Transverse colon (tissue), 4 donors: Measurements from ENCODE around the gene HSF5. TPM values are rescaled to one million over a fixed set of nuclear protein-coding genes. Genes with fewer than 3 reads are reported as not detected.

Source experiments
- DNase-seq: peaks from one replicate; pipeline ENCODE4 v3.0.0-alpha.2; 2019
- H3K27ac ChIP-seq, 4 donors: fragments of 200-600 bp; sonication (generic); 2 replicates each; pipeline ENCODE4 v1.5.1; 2016 to 2018; ENCODE audit warnings: inconsistent platforms in 4 of 4
- H3K27me3 ChIP-seq: fragments of 200-600 bp; sonication (generic); 2 replicates; pipeline ENCODE4 v1.5.1; 2017; ENCODE audit warnings: inconsistent platforms
- H3K36me3 ChIP-seq, 4 donors: fragments of 200-600 bp; sonication (generic); 2 replicates each; pipeline ENCODE4 v1.5.1; 2017 to 2019; ENCODE audit warnings: inconsistent platforms in 4 of 4
- H3K4me1 ChIP-seq, 4 donors: fragments of 200-600 bp; sonication (generic); 2 replicates each; pipeline ENCODE4 v1.5.1; 2017 to 2020; ENCODE audit warnings: inconsistent platforms in 4 of 4
- H3K4me3 ChIP-seq, 4 donors: fragments of 200-600 bp; sonication (generic); 1 replicate in 1 of 4; 2 replicates in 3 of 4; pipeline versions ENCODE4 v1.5.1 to v1.6.1; 2017 to 2019; ENCODE audit warnings: inconsistent platforms in 4 of 4
- H3K9me3 ChIP-seq, 2 donors: fragments of 200-600 bp; sonication (generic); 2 replicates each; pipeline ENCODE4 v1.5.1; 2017 to 2019; ENCODE audit warnings: inconsistent platforms in 2 of 2
- EP300 ChIP-seq: sonication (generic); formaldehyde crosslinking; IDR thresholded peaks from one replicate; pipeline ENCODE4 v1.6.1; 2017; ENCODE audit warnings: antibody characterized with exemption, low read depth
- POLR2A ChIP-seq: fragments of 450-650 bp; IDR thresholded peaks from one replicate; pipeline ENCODE4 v1.6.1; 2016; ENCODE audit warnings: antibody characterized with exemption, mild to moderate bottlenecking, moderate library complexity
- POLR2AphosphoS5 ChIP-seq, 3 donors: sonication (generic); formaldehyde crosslinking; IDR thresholded peaks; one replicate each; pipeline ENCODE4 v1.6.1; 2016; ENCODE audit warnings: antibody characterized with exemption in 3 of 3
- WGBS, 2 donors: methylation state at CpG; one replicate each; pipeline ENCODE4 v1.1.5; 2018; ENCODE audit warnings: low coverage in 1 of 2; 5-methylcytosine and 5-hydroxymethylcytosine counted together
- in situ Hi-C, 4 donors: fragments of 200-750 bp; cut with MboI; loops; one replicate each; pipeline versions ENCODE4 v1.15.0 to v1.15.1; 2017; ENCODE audit warnings: low sequenced_read_pairs in 3 of 4, low pct_ligation_motif_present in 1 of 4, low pct_unique_long_range_greater_than_20kb in 1 of 4
- intact Hi-C: fragments of 100-400 bp; cut with DNase I; formaldehyde crosslinking; loops from one replicate; pipeline ENCODE4 v1.15.1; 2023; ENCODE audit warnings: low total_unique reads
- total RNA-seq, 4 donors: library from RNA; depleted of rRNA; stranded (reverse); fragments of >200 nt; gene quantifications; one replicate each; pipeline ENCODE4 v1.1.0, GENCODE V29; 2016
- TF ChIP-seq, protein P1 (sequence below), 5 experiments: fragments of 200-600 bp in 3 of 5; fragments of 450-650 bp in 2 of 5; sonication (generic) in 3 of 5; IDR thresholded peaks; 1 replicate in 2 of 5; 2 replicates in 3 of 5; pipeline ENCODE4 v1.5.1; 2016 to 2017; ENCODE audit warnings: antibody characterized with exemption in 5 of 5, inconsistent platforms in 3 of 5, mild to moderate bottlenecking in 2 of 5, moderate library complexity in 1 of 5

HSF5 gene, protein sequence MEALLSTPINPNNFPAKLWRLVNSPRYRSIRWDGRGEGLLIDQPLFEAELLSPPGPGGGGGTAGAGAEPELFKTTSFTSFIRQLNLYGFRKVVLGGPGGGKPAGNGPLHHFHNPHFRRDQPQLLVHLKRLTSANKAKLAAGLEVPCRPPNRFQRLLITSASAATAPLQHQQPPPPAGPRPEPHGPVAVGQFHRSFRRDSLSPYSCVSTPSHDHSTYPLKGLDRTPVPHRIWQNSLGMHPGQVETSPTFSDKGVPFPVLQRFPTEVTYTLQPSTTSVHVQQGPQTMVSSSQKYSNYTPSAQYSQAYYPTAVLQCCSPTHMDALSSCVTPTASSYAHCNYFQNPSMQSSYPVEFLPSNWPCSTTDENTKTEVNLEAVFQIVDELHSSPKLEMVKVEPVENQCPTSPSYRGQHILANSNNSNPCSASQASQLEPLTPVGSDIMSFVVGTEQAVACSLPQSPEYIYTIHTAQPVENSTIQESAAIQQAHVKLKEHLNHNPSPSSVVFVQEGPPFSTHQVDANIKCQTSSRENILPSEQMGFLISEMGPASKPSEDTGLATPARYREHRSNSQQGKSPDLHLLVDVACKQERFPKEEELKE
- total RNA-seq = under 1 TPM in 1 of 4 donors, not detected in 3; 0.16 TPM

DNA sequence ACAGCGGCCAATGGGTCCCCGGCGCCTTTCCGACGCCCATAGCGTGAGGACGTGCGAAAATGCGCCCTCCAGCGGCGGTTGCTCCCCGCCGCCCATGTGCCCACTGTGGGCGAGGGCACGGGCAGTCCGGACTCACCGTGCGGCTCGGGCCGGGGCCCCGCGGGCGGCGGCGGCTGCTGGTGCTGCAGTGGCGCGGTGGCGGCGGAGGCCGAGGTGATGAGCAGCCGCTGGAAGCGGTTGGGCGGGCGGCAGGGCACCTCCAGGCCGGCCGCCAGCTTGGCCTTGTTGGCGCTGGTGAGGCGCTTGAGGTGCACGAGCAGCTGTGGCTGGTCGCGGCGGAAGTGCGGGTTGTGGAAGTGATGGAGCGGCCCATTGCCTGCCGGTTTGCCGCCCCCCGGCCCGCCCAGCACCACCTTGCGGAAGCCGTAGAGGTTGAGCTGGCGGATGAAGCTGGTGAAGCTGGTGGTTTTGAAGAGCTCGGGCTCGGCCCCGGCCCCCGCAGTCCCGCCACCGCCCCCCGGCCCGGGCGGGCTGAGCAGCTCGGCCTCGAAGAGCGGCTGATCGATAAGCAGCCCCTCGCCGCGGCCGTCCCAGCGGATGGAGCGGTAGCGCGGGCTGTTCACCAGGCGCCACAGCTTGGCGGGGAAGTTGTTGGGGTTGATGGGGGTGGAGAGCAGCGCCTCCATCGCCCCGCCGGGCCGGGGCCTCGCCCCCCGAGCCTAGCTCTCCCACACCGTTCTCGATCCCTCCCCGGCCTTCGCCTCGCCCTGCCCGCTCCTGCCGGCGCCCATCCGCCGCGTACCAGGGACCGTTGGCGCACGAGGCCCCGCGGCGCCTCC, at the start of gene HSF5:
TSS of gene HSF5 (minus strand) at position 820 of the 839 bp plus-strand sequence. CDS start at position 686, 134 bp downstream.
- H3K27me3 ChIP-seq = no peaks in the 10 kb centered on the region
- peak; percentile 42 for DNase-seq
- H3K4me3 ChIP-seq = peak within 1 kb of the TSS in 1 of 4 donors; percentile 9
- TF ChIP-seq EP300 = no peak
- TF ChIP-seq, protein P1, sequence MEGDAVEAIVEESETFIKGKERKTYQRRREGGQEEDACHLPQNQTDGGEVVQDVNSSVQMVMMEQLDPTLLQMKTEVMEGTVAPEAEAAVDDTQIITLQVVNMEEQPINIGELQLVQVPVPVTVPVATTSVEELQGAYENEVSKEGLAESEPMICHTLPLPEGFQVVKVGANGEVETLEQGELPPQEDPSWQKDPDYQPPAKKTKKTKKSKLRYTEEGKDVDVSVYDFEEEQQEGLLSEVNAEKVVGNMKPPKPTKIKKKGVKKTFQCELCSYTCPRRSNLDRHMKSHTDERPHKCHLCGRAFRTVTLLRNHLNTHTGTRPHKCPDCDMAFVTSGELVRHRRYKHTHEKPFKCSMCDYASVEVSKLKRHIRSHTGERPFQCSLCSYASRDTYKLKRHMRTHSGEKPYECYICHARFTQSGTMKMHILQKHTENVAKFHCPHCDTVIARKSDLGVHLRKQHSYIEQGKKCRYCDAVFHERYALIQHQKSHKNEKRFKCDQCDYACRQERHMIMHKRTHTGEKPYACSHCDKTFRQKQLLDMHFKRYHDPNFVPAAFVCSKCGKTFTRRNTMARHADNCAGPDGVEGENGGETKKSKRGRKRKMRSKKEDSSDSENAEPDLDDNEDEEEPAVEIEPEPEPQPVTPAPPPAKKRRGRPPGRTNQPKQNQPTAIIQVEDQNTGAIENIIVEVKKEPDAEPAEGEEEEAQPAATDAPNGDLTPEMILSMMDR (IDR thresholded peaks at IDR 0.05) = peak in 1 of 5 experiments; percentile 19
- H3K4me1 ChIP-seq = no peaks in the 10 kb centered on the region
- WGBS, 2 donors = 79% methylated on average over 67 of the region's 98 CpGs; no CpG with 5 or more reads in 1 of the 2 donors
- in situ Hi-C loops = no loop called here
- no peak within 1 kb of the TSS for H3K27ac ChIP-seq
- H3K36me3 ChIP-seq = peaks cover 0 to 40% (median 13%) of the 10 kb centered on the region in 4 donors
- intact Hi-C loops = no loop called here
- H3K9me3 ChIP-seq = no peaks in the 10 kb centered on the region

DNA sequence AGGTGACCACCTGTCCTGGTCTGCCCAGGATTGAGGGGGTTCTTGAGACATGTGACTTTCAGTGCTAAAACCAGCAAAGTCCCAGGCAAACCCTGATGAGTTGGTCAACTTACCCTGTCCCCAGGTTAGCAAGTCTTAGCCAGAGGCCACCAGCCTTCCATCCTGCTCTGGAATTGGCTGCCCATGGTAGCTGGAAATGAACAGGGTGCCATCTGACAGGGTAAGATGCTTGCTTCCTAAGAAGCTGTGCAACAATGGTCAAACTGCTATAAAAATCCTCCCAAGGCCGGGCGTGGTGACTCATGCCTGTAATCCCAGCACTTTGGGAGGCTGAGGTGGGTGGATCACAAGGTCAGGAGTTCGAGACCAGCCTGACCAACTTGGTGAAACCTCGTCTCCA, 49.1 kb upstream of the HSF5 start:
- no peaks in the 10 kb centered on the region for H3K9me3 ChIP-seq
- no peak overlapping the region for H3K27ac ChIP-seq
- H3K4me3 ChIP-seq = no peak overlapping the region
- in situ Hi-C loops = loop anchor here in 1 of 4 donors (10.0 kb wide), 1 partner anchor 58 kb away; no protein-coding TSS in a partner anchor
- peaks cover 0 to 5% (median 2%) of the 10 kb centered on the region in 4 donors for H3K4me1 ChIP-seq
- DNase-seq = no peak
- intact Hi-C loops = no loop called here
- H3K36me3 ChIP-seq = no peaks in the 10 kb centered on the region
- H3K27me3 ChIP-seq = peaks cover 8% of the 10 kb centered on the region
- TF ChIP-seq, protein P1 (IDR thresholded peaks at IDR 0.05) = no peak
- TF ChIP-seq POLR2A (no peak), EP300 (no peak), POLR2AphosphoS5 (IDR thresholded peaks at IDR 0.05) (no peak)
- 69% methylated on average over 4 of the region's 4 CpGs; no CpG with 5 or more reads in 1 of the 2 donors for WGBS, 2 donors

DNA sequence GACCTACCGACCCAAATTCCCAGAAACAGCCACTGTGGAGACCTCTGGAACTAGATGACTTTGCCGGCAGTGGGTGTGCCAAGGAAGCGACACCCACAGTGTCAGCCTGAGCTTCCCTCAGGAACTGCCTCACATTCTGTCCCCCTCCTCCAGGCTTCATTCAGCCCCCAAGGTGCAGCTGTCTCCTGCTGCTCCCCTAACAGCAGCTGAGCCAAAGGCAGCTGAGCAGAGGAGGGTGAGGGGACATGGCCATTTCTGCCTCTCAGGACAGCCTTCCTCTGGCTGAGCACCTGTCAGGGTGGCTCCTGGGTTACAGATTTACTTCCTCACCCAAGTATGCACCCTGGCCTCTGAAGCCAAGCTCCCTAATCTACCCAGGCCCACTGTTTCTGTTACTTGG, 48.3 kb upstream of the HSF5 start:
- peaks cover 0 to 8% (median 5%) of the 10 kb centered on the region in 4 donors for H3K4me1 ChIP-seq
- in situ Hi-C loops = loop anchor here in 1 of 4 donors (10.0 kb wide), 1 partner anchor 58 kb away; no protein-coding TSS in a partner anchor

More for the DNA sequence above, 48.3 kb upstream of the HSF5 start:
- no peaks in the 10 kb centered on the region for H3K36me3 ChIP-seq
- no peak overlapping the region for H3K27ac ChIP-seq
- 85% methylated on average over 3 of the region's 3 CpGs; no CpG with 5 or more reads in 1 of the 2 donors for WGBS, 2 donors
- intact Hi-C loops = no loop called here
- no peak overlapping the region for H3K4me3 ChIP-seq
- DNase-seq = no peak
- H3K9me3 ChIP-seq = no peaks in the 10 kb centered on the region
- TF ChIP-seq POLR2A = no peak
- no peak for TF ChIP-seq POLR2AphosphoS5 (IDR thresholded peaks at IDR 0.05)
- TF ChIP-seq EP300 = no peak
- TF ChIP-seq, protein P1 (IDR thresholded peaks at IDR 0.05) = no peak
- peaks cover 9% of the 10 kb centered on the region for H3K27me3 ChIP-seq
